Caco-2 (cell line): ENCODE data around the gene LMX1B. TPM values are rescaled to one million over a fixed set of nuclear protein-coding genes. Genes with fewer than 3 reads are reported as not detected.

ENCODE experiments used
- BruUV-seq: library from RNA; stranded (reverse); fragments of 400-500 nt; replicated peaks from 2 replicates; lab custom pipeline; 2021; lab: Mats Ljungman, UMichigan
- CTCF ChIA-PET: fragments of 300-600 bp; sonication (Branson Sonifier 250); formaldehyde crosslinking; loops from one replicate; lab custom pipeline; 2022; ENCODE audit warnings: antibody characterized with exemption; lab: Charles Lee
- POLR2A ChIA-PET: fragments of 300-600 bp; sonication (Branson Sonifier 250); formaldehyde crosslinking; loops from one replicate; lab custom pipeline; 2022; ENCODE audit warnings: antibody characterized with exemption; lab: Charles Lee
- DNase-seq, 2 experiments: peaks; one replicate each; pipeline versions ENCODE4 v3.0.0 to v3.0.0-alpha.2; 2020 to 2022
- H3K27me3 ChIP-seq: replicated peaks from 2 replicates; pipeline ENCODE4 v1.6.0; 2011; ENCODE audit warnings: low read length; ENCODE audit not compliant: control insufficient read depth, insufficient read depth
- H3K36me3 ChIP-seq: 2 replicates; pipeline ENCODE4 v1.5.1; 2011; ENCODE audit warnings: low read length; ENCODE audit not compliant: control insufficient read depth, insufficient read depth
- H3K4me1 ChIP-seq: fragments of 250-450 bp; sonication (Bioruptor Pico); 2 replicates; pipeline ENCODE4 v1.5.1; 2020; ENCODE audit warnings: mild to moderate bottlenecking
- H3K4me3 ChIP-seq: 2 replicates; pipeline ENCODE4 v1.5.1; 2011; ENCODE audit warnings: low read depth, mild to moderate bottlenecking, control low read depth, low read length
- H3K9me3 ChIP-seq: fragments of 250-450 bp; sonication (Bioruptor Pico); 2 replicates; pipeline ENCODE4 v1.5.1; 2020; ENCODE audit warnings: mild to moderate bottlenecking, moderate library complexity
- H3K27ac Mint-ChIP-seq: one replicate; pipeline ENCODE4 v1.8.0; 2022; ENCODE audit warnings: mixed read lengths; ENCODE audit not compliant: unreplicated experiment
- H3K27me3 Mint-ChIP-seq: one replicate; pipeline ENCODE4 v1.8.0; 2022; ENCODE audit warnings: mixed read lengths; ENCODE audit not compliant: insufficient read depth, unreplicated experiment
- H3K36me3 Mint-ChIP-seq: one replicate; pipeline ENCODE4 v1.8.0; 2022; ENCODE audit warnings: mild to moderate bottlenecking, mixed read lengths; ENCODE audit not compliant: insufficient read depth, unreplicated experiment
- H3K4me1 Mint-ChIP-seq: one replicate; pipeline ENCODE4 v1.8.0; 2022; ENCODE audit warnings: low read depth, mixed read lengths; ENCODE audit not compliant: unreplicated experiment
- H3K4me3 Mint-ChIP-seq: one replicate; pipeline ENCODE4 v1.8.0; 2022; ENCODE audit warnings: mild to moderate bottlenecking, moderate library complexity, mixed read lengths; ENCODE audit not compliant: unreplicated experiment
- H3K9me3 Mint-ChIP-seq: one replicate; pipeline ENCODE4 v1.8.0; 2022; ENCODE audit warnings: mixed read lengths; ENCODE audit not compliant: unreplicated experiment
- CTCF ChIP-seq, 2 experiments: fragments of 200-600 bp in 1 of 2; IDR thresholded peaks; 1 replicate in 1 of 2; 2 replicates in 1 of 2; pipeline versions ENCODE4 v1.5.1 to v1.8.0; 2011 to 2022; ENCODE audit warnings: antibody characterized with exemption in 1 of 2, control low read depth in 1 of 2, inconsistent platforms in 1 of 2, low read depth in 1 of 2, low read length in 1 of 2, mild to moderate bottlenecking in 1 of 2, moderate library complexity in 1 of 2; ENCODE audit not compliant: insufficient read depth in 1 of 2, severe bottlenecking in 1 of 2, unreplicated experiment in 1 of 2
- intact Hi-C: fragments of 100-400 bp; cut with micrococcal nuclease; formaldehyde crosslinking; loops from one replicate; pipeline ENCODE4 v1.10.0; 2022; ENCODE audit not compliant: unreplicated experiment
- total RNA-seq: library from RNA; stranded (reverse); gene quantifications from 2 replicates; pipeline ENCODE4 v1.2.3, GENCODE V29; 2022

The LMX1B gene
- total RNA-seq, 1 experiment from 2014 or later: 17.0 TPM

GRCh38 chr9:126635061-126635460, 21.3 kb downstream of the LMX1B start:
- no peaks in the 10 kb centered on the region for H3K27me3 Mint-ChIP-seq
- POLR2A ChIA-PET: no interaction called here
- Histone ChIP-seq H3K9me3 (no peaks in the 10 kb centered on the region), H3K4me1 (peaks cover 24% of the 10 kb centered on the region), H3K4me3 (no peak overlapping the region), H3K36me3 (no peaks in the 10 kb centered on the region), H3K27me3 (no peaks in the 10 kb centered on the region)
- H3K27ac Mint-ChIP-seq: no peak overlapping the region
- no peak for DNase-seq
- no peak overlapping the region for H3K4me3 Mint-ChIP-seq
- H3K4me1 Mint-ChIP-seq: peaks cover 6% of the 10 kb centered on the region
- H3K36me3 Mint-ChIP-seq: no peaks in the 10 kb centered on the region
- intact Hi-C loops: no loop called here
- no peak for TF ChIP-seq CTCF (IDR thresholded peaks at IDR 0.05; ENCODE audit: insufficient read depth in 1 of 2, low read depth in 1 of 2, low read length in 1 of 2, severe bottlenecking in 1 of 2, unreplicated experiment in 1 of 2)
- CTCF ChIA-PET: interaction anchor here (0.6 kb wide), 1 partner anchor 17 kb away, joined by 3 read pairs; no protein-coding TSS in a partner anchor
- no peaks in the 10 kb centered on the region for H3K9me3 Mint-ChIP-seq
- no TSS peak for BruUV-seq

GRCh38 chr9:126635661-126636439, 22.1 kb downstream of the LMX1B start:
- BruUV-seq: no TSS peak

More at GRCh38 chr9:126635661-126636439, 22.1 kb downstream of the LMX1B start:
- Histone ChIP-seq H3K27me3 (no peaks in the 10 kb centered on the region), H3K4me3 (no peak overlapping the region), H3K36me3 (no peaks in the 10 kb centered on the region), H3K4me1 (peaks cover 20% of the 10 kb centered on the region), H3K9me3 (no peaks in the 10 kb centered on the region)
- no peaks in the 10 kb centered on the region for H3K27me3 Mint-ChIP-seq
- peaks cover 11% of the 10 kb centered on the region for H3K4me1 Mint-ChIP-seq
- H3K4me3 Mint-ChIP-seq: no peak overlapping the region
- no peak for DNase-seq
- POLR2A ChIA-PET: no interaction called here
- no peaks in the 10 kb centered on the region for H3K9me3 Mint-ChIP-seq
- CTCF ChIA-PET: interaction anchor here (0.6 kb wide), 1 partner anchor 16 kb away, joined by 3 read pairs; no protein-coding TSS in a partner anchor
- intact Hi-C loops: no loop called here
- no peak overlapping the region for H3K27ac Mint-ChIP-seq
- TF ChIP-seq CTCF (IDR thresholded peaks at IDR 0.05; ENCODE audit: insufficient read depth in 1 of 2, low read depth in 1 of 2, low read length in 1 of 2, severe bottlenecking in 1 of 2, unreplicated experiment in 1 of 2): no peak
- H3K36me3 Mint-ChIP-seq: no peaks in the 10 kb centered on the region
